HEK293T (cell line): ENCODE data around the gene APOB.

ENCODE experiments used
- BHLHE40 ChIP-seq: fragments of 450-650 bp; IDR thresholded peaks from 2 replicates; pipeline ENCODE4 v1.6.1; 2016; ENCODE audit warnings: mild to moderate bottlenecking, moderate library complexity, borderline replicate concordance
- FOXA1 ChIP-seq: fragments of 450-650 bp; IDR thresholded peaks from 2 replicates; pipeline ENCODE4 v1.6.1; 2016; ENCODE audit warnings: mild to moderate bottlenecking
- FOXK2 ChIP-seq: fragments of 450-650 bp; IDR thresholded peaks from 2 replicates; pipeline ENCODE4 v1.6.1; 2016; ENCODE audit warnings: mild to moderate bottlenecking
- FOXM1 ChIP-seq: fragments of 450-650 bp; IDR thresholded peaks from 2 replicates; pipeline ENCODE4 v1.6.1; 2017; ENCODE audit warnings: mild to moderate bottlenecking, borderline replicate concordance
- PKNOX1 ChIP-seq: fragments of 450-650 bp; IDR thresholded peaks from 2 replicates; pipeline ENCODE4 v1.6.1; 2016
- SP1 ChIP-seq: fragments of 450-650 bp; IDR thresholded peaks from 2 replicates; pipeline ENCODE4 v1.6.1; 2017

- TF ChIP-seq FOXK2 (no peak), FOXM1 (no peak), PKNOX1 (no peak), SP1 (no peak), FOXA1 (no peak), BHLHE40 (no peak)
Observed at GRCh38 chr2:21008014-21008789, 35.7 kb downstream of the APOB start.
